Activated CD8-positive, alpha-beta memory T cell treated with anti-CD3 and anti-CD28 coated beads for 48 hours (primary cell): ENCODE data around the gene LRRC27.
"Not testable (repeated sequence)": the region's sequence is repeated elsewhere in the genome, so short reads cannot be mapped to it uniquely, and the experiment has no call there.

Experiments used
- DNase-seq, 3 experiments: peaks; one replicate each; pipeline ENCODE4 v3.0.0-alpha.2; 2020; ENCODE audit warnings: low read depth in 2 of 3, low spot score in 2 of 3

LRRC27 gene

DNA sequence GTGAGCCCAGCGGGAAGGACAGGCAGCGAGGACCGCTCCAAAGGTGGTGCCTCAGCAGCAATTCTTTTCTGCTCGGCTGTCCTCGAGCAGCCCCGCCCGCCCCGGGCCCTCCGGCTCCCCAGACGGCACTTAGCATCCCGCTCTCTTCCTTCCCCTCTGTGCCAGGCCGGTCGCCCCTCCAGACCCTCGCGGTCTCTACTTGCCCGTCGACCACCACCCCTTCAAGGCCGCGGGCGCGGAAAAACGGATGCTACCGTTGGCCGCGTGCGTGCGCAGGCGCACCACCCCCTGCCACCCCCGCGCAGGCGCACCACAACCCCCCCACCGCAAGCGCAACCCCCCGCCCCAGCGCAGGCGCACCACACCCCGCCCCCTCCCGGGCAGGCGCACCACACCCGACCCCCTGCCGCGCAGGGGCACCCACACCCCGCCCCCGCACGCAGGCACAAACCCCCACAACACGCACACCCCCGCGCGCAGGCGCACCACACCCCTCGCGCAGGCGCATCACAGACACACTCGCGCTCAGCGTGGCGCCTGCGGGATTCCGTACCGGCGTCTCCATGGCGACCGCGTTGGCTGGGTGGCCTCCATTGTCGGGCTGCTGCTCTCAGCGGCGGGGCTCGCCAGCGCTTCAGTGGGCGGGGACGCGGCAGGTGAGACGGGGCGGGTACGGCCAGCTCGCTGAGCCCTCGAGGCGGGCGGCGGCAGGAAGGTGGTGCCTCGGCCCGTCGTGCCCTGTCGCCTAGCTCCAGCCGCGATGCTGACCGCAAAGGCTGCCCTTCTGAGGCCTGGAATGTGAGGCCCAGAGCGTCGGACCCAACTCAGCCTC lies at the start of gene LRRC27:
Gene LRRC27 (plus strand): TSS at position 593 of the 832 bp plus-strand sequence. CDS start 1,332 bp downstream, outside the sequence.
- peak; percentile 98 to 99 (median 98) for DNase-seq

DNA sequence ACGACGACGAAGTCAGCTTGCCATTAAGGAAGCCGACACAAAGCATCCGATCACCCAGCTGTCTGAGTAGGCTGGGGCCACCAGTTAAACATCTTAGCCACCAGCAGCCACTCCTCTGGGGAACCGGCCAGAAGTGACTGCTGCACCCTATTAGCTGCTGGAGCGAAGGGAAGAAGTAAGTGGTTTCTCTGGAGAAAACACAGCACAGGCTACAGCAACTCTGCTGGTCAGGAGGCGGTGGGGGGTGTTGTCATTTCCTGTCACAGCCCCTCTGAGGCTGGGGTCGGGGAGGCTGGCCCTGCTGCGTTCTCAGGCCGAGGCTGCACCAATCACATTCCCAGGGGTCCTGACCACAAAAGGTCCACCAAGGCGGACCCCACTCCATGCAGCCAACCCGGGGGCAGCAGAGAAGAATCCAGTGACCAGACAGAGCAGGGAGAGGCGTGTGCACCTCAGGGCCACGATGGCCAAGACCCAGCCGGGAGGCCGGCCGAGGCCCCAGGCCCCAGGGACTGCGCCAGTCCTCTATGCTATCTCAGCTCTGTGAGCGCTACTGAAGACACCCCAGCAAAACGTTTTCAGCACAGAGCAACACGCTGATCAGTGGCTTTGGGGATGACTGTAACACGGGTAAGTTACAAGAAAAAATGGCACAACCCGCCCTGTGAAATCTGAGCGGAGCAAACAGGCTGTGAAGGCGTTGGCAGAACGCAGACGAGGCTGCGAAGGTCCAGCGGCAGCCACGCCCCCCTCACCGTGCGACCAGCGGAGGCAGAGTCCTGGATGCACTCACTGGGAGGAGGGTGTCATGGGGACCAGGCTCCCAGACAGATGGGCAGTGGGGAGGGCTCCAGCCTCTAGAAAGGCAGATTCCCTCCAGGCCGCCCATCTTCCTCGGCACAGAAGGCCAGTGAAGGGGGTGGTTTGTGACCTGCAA lies 49.1 kb upstream of the LRRC27 start:
- DNase-seq: no peak

DNA sequence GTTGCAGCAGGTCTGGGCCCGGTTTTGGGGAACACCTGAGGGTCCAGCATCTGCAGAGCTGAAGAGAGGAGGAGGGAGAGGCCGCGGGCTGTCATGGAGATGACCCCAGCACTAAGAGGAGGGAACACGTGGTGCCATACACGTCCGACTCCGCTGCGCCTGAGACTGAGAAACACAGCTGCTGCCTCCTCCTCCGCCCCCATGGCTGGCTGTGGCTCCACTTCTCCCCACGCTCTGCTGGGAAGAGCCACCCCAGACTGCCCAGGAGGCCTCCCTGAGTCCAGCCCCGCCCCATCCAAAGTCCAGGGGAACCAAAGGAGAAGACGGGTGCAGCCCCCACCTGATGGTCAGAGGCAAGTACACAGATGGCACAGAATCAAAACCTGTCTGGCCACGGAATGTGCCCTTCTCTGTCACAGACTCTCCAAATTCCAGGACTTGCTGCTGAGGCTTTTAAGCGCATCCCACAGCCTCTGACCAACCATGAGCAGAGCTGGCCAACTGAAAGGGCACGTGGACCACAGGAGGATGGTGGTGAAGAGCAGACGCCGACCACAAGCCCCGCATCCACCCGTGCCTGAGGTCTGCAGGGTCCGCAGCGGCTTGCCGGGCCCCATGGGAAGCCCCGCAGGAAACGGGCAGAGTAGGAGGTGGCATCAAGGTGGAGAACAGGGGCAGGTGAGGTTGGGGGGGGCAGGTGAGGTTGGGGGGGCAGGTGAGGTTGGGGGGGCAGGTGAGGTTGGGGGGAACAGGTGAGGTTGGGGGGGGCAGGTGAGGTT lies 48.2 kb upstream of the LRRC27 start:
- no peak for DNase-seq

DNA sequence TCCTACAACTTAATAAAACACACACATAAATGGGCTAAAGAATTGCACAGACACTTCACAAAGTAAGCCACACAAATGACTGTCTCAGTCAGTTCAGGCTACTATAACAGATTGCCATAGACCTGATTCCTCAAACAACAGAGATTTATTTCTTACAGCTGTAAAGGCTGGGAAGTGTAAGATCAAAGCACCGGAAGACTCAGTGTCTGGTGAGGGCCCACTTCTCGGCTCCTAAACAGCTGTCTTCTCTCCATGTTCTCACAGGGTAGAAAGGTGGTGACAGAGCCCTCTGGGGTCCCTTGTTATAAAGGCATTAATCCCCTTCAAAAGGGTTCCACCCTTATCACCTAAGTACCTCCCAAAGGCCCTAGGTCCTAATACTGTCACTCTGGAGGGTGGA lies 42.6 kb upstream of the LRRC27 start:
- no peak for DNase-seq

DNA sequence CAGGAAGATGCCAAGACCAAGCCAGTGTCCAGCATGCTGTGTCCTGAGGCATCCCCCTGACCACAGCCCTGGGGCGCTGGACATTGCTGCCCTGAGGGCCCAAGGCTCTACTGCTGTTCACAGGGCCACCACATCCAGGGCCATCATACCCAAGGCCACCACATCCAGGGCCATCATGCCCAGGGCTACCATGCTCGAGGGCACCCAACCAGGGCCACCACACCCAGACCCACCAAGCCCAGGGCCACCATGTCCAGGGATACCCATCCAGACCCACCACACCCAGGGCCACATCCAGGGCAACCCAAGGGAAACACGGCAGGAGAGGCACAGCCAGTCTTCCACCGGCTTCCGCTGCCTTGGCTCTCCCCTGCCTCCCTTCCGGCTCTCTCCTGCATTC lies 41.4 kb upstream of the LRRC27 start:
- DNase-seq: no peak

- no peak for DNase-seq
Observed at GRCh38 chr10:132291826-132292225, 40.2 kb upstream of the LRRC27 start.

- DNase-seq: no peak
Observed at GRCh38 chr10:132292287-132293200, 39.4 kb upstream of the LRRC27 start.

DNA sequence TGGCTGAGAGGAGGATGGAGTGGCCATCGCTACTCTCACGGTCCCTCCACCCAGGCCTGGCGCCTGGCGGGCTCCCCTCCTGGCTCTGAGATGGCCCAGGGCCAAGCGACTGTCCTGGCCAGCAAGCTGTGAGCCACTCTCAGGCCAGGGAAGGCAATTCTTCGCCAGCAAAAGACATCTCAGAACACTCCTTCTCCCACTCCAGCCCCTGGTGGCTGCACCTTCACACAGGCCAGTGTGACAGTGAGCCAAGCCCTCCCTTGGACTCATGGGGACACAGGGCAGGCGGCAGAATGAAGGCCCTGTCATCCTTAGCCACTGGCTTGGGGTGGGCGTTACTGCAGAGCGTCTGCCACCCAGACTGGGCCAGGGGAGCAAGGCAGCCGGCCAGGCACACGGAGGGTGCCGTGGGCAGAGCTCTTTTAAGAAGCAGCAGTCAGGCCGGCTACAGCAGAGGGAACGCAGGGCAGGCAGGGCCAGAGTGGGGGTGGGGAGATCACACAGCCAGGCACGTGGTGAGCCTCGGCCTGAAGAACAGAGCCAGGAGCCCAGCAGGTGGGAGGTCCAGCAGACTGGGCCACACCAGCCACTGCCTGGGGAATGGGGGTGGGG lies 38.7 kb upstream of the LRRC27 start:
- DNase-seq: no peak

GRCh38 chr10:132293813-132294520 lies 38.0 kb upstream of the LRRC27 start:
- no peak for DNase-seq

DNA sequence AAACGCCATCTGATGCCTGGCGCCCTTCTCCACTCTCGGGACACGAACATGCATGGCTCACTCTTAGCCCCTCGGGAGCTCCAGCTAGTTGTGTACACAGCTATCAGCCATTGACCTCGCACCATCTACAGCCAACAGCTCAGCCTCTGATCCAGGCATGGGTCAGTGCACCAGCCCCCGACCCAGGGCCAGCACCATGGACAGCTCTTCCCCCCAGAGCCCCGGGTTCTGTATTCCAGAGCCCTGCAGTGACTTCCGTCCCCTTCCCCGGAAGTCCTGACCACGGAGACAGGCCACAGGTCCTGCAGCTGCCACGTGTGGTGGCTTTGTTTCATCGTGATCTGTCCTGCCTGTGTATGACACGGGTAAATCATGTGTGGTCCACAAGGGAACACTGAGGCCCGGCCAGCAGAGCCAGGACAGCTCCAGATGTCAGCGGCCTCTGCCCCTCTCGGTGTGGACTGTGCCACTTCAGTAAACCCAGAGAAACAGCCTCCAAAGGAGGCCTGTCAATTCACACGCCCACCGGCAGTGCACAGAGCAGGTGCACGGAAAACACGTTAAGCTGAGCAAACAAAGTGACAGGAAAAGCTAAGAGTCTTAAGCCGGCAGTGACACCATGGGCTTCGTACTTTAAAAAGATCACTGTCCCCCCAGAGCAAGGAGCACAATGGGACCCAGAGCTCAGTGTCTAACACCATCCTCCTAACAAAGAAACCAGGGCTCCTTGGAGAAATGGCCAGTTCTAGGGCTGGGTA lies 37.3 kb upstream of the LRRC27 start:
- no peak for DNase-seq

DNA sequence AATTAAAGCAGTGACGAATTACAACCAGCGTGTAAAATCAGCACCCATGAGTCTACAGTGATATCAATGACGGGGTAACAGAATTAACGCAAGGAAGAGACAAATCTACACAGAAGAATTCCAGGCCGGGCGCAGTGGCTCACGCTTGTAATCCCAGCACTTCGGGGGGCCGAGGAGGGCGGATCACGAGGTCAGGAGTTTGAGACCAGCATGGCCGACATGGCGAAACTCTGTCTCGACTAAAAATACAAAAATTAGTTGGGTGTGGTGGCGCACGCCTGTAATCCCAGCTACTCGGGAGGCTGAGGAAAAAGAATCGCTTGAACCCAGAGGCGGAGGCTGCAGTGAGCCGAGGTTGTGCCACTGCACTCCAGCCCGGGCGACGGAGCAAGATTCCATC lies 36.5 kb upstream of the LRRC27 start:
- not testable (repeated sequence) for DNase-seq

GRCh38 chr10:132296666-132297443 lies 35.1 kb upstream of the LRRC27 start:
- DNase-seq: no peak

DNA sequence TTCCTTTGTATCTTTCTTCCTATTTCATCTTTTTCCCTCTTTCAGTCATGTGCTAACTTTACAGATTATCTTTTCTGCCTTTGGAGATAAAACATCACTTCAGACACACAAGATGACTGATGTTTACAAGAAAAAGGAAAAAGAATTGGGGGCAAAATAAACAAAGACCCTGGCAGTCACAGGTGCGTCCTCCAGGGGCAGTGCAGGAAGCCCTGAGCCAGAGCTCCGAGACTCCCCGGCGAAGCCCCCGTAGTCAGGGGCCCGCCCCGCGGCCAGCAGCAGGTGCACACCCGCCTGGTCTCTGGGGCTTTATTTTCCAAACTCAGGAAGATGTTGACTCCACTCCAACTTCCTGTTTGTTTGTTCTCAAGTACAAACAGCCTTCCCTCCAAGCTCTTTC lies 34.5 kb upstream of the LRRC27 start:
- DNase-seq: no peak

- no peak for DNase-seq
Observed at GRCh38 chr10:132298038-132298881, 33.7 kb upstream of the LRRC27 start.

GRCh38 chr10:132299371-132300336 lies 32.3 kb upstream of the LRRC27 start:
- DNase-seq: no peak

GRCh38 chr10:132300582-132300981 lies 31.4 kb upstream of the LRRC27 start:
- no peak for DNase-seq
